WTC11 (cell line): Measurements from ENCODE around the gene PARP14. TPM values are rescaled to one million over a fixed set of nuclear protein-coding genes. Genes with fewer than 3 reads are reported as not detected.
A peak's percentile ranks its signal among the peaks of the same experiment; 100 is the strongest.

Source experiments
- ATAC-seq: fragments of 200-7000 bp; cut with Tn5 transposase; 2 replicates; pipeline ENCODE4 v1.10.0; 2021; ENCODE audit warnings: mild to moderate bottlenecking, moderate library complexity
- Bru-seq: library from RNA; stranded (reverse); fragments of 400-500 nt; gene quantifications from one replicate; lab custom pipeline; 2021; lab: Mats Ljungman, UMichigan
- CTCF ChIA-PET: fragments of 300-600 bp; sonication (Branson Sonifier 250); formaldehyde crosslinking; loops from one replicate; lab custom pipeline; 2021; ENCODE audit warnings: antibody characterized with exemption; lab: Charles Lee
- POLR2A ChIA-PET: fragments of 350-600 bp; sonication (Branson Sonifier 250); formaldehyde crosslinking; loops from one replicate; lab custom pipeline; 2021; ENCODE audit warnings: antibody characterized with exemption; lab: Charles Lee
- DNase-seq: peaks from one replicate; pipeline ENCODE4 v3.0.0; 2021; ENCODE audit warnings: low spot score
- H3K27ac Mint-ChIP-seq: 2 replicates; pipeline ENCODE4 v1.8.0; 2021; ENCODE audit warnings: mixed read lengths
- H3K27me3 Mint-ChIP-seq: 2 replicates; pipeline ENCODE4 v1.8.0; 2021; ENCODE audit warnings: low read depth, mild to moderate bottlenecking, moderate library complexity, mixed read lengths
- H3K36me3 Mint-ChIP-seq: 2 replicates; pipeline ENCODE4 v1.8.0; 2021; ENCODE audit warnings: mixed read lengths
- H3K4me1 Mint-ChIP-seq: 2 replicates; pipeline ENCODE4 v1.8.0; 2022; ENCODE audit warnings: mixed read lengths
- H3K4me3 Mint-ChIP-seq: 2 replicates; pipeline ENCODE4 v1.8.0; 2021; ENCODE audit warnings: mild to moderate bottlenecking, moderate library complexity, mixed read lengths
- H3K9me3 Mint-ChIP-seq: 2 replicates; pipeline ENCODE4 v1.8.0; 2021; ENCODE audit warnings: mixed read lengths
- NFATC4 ChIP-seq: fragments of 250-450 bp; sonication (Bioruptor Pico); IDR thresholded peaks from 2 replicates; pipeline ENCODE4 v1.9.0; 2021; ENCODE audit warnings: mild to moderate bottlenecking
- RELA ChIP-seq: sonication (generic); formaldehyde crosslinking; IDR thresholded peaks from 2 replicates; pipeline ENCODE4 v1.8.1; 2022; ENCODE audit warnings: missing genetic modification reagents, mild to moderate bottlenecking, borderline replicate concordance
- TEAD4 ChIP-seq: sonication (generic); formaldehyde crosslinking; IDR thresholded peaks from 2 replicates; pipeline ENCODE4 v1.8.0; 2022; ENCODE audit warnings: mild to moderate bottlenecking, missing genetic modification reagents
- ZNF138 ChIP-seq: sonication (generic); formaldehyde crosslinking; conservative IDR thresholded peaks from 2 replicates; pipeline ENCODE4 v1.8.1; 2022; ENCODE audit warnings: mild to moderate bottlenecking, moderate library complexity, missing genetic modification reagents
- long read RNA-seq, 3 experiments: library from RNA in 1 of 3; library from capped mRNA in 1 of 3; library from polyadenylated mRNA in 1 of 3; unstranded in 2 of 3; stranded (forward) in 1 of 3; transcript quantifications; one replicate each; pipeline ENCODE4 v2.0.0, GENCODE V29; 2021
- total RNA-seq: library from RNA; stranded (reverse); gene quantifications from 3 replicates; pipeline ENCODE4 v1.2.3, GENCODE V29; 2021
- TF ChIP-seq, protein P1 (sequence below): sonication (generic); formaldehyde crosslinking; IDR thresholded peaks from 2 replicates; pipeline ENCODE4 v1.8.0; 2022; ENCODE audit warnings: missing genetic modification reagents
- TF ChIP-seq, protein P2 (sequence below): sonication (generic); formaldehyde crosslinking; IDR thresholded peaks from 2 replicates; pipeline ENCODE4 v1.8.1; 2022; ENCODE audit warnings: low read depth, mild to moderate bottlenecking, moderate library complexity, missing genetic modification reagents, borderline replicate concordance
- TF ChIP-seq, protein P3 (sequence below): sonication (generic); formaldehyde crosslinking; IDR thresholded peaks from 2 replicates; pipeline ENCODE4 v1.8.1; 2022; ENCODE audit warnings: missing genetic modification reagents, borderline replicate concordance
- TF ChIP-seq, protein P4 (sequence below): sonication (generic); formaldehyde crosslinking; IDR thresholded peaks from 2 replicates; pipeline ENCODE4 v1.8.1; 2022; ENCODE audit warnings: mild to moderate bottlenecking, moderate library complexity, missing genetic modification reagents

Gene PARP14, protein sequence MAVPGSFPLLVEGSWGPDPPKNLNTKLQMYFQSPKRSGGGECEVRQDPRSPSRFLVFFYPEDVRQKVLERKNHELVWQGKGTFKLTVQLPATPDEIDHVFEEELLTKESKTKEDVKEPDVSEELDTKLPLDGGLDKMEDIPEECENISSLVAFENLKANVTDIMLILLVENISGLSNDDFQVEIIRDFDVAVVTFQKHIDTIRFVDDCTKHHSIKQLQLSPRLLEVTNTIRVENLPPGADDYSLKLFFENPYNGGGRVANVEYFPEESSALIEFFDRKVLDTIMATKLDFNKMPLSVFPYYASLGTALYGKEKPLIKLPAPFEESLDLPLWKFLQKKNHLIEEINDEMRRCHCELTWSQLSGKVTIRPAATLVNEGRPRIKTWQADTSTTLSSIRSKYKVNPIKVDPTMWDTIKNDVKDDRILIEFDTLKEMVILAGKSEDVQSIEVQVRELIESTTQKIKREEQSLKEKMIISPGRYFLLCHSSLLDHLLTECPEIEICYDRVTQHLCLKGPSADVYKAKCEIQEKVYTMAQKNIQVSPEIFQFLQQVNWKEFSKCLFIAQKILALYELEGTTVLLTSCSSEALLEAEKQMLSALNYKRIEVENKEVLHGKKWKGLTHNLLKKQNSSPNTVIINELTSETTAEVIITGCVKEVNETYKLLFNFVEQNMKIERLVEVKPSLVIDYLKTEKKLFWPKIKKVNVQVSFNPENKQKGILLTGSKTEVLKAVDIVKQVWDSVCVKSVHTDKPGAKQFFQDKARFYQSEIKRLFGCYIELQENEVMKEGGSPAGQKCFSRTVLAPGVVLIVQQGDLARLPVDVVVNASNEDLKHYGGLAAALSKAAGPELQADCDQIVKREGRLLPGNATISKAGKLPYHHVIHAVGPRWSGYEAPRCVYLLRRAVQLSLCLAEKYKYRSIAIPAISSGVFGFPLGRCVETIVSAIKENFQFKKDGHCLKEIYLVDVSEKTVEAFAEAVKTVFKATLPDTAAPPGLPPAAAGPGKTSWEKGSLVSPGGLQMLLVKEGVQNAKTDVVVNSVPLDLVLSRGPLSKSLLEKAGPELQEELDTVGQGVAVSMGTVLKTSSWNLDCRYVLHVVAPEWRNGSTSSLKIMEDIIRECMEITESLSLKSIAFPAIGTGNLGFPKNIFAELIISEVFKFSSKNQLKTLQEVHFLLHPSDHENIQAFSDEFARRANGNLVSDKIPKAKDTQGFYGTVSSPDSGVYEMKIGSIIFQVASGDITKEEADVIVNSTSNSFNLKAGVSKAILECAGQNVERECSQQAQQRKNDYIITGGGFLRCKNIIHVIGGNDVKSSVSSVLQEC (N-terminal part only)
- total RNA-seq (15.9 to 17.6 TPM (median 16.8 TPM) in 3 replicates), Bru-seq, nascent RNA (percentile 71 among the genes with signal in this experiment)
- long read RNA-seq, experiment 1, full-length matches to known transcripts: 21 of 64 reads
- long read RNA-seq, experiment 1, partial matches to known transcripts: 36 of 64 reads
- long read RNA-seq, experiment 1, other reads (novel, unspliced or antisense): 7 of 64 reads
- long read RNA-seq, experiment 2, partial matches to known transcripts: 16 of 25 reads
- long read RNA-seq, experiment 2, other reads (novel, unspliced or antisense): 9 of 25 reads
- long read RNA-seq, experiment 3, partial matches to known transcripts: 1 of 1 reads
- long read RNA-seq, experiment 3, other reads (novel, unspliced or antisense): 0 of 1 reads

DNA sequence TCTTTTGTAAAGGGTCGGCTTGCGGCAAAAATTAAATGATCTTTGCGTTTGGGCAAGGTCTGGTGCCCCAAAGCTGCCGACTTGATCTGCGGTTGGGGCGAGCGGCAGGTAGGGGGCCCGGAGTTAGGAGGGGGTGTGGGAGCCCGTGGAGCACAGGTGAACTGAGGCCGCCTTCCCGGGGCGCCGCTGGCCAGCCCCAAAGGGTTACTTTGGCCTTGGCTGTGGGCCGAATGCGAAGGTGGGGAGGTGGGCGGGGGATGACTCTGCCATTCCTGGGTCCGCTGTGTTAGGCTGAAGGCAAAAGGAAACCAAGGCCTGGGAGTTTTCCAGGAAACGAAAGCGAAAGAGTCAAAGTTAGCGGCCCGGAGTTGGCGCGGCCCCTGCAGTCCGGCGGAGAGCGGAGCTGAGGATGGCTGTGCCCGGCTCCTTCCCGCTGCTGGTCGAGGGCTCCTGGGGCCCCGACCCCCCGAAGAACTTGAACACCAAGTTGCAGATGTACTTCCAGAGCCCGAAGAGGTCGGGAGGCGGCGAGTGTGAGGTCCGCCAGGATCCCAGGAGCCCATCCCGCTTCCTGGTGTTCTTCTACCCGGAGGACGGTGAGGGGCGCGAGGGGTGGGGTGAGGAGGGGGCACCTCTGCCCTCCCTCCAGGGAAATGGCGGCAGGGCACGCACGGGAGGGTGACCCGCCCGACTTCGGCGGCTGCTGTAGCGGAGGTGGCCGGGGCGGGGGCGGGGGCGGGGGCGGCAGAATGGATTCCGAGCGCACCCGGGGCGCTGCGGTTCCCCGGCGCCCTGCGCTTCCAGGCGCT lies at the start of gene PARP14:
Gene PARP14 (plus strand): TSS at position 365 of the 809 bp plus-strand sequence. CDS start 45 bp downstream, at position 410.
- H3K27me3 Mint-ChIP-seq: peaks cover 19% of the 10 kb centered on the region
- CTCF ChIA-PET: interaction anchor here (1.0 to 3.6 kb wide), 9 partner anchors 12 to 296 kb away, joined by 4 to 35 read pairs (median 8); partner anchors contain the start of genes DTX3L, FAM162A, PARP9 and WDR5B
- peak within 1 kb of the TSS; percentile 64 for H3K27ac Mint-ChIP-seq
- ATAC-seq: peak; percentile 69
- H3K4me1 Mint-ChIP-seq: peaks cover 28% of the 10 kb centered on the region
- peaks cover 2% of the 10 kb centered on the region for H3K36me3 Mint-ChIP-seq
- POLR2A ChIA-PET: interaction anchor here (1.5 kb wide), 1 partner anchor 296 kb away, joined by 6 read pairs; the partner anchor contains the start of gene FAM162A
- H3K9me3 Mint-ChIP-seq: peaks cover 3% of the 10 kb centered on the region
- DNase-seq: peak; percentile 66
- peak within 1 kb of the TSS; percentile 83 for H3K4me3 Mint-ChIP-seq
- TF ChIP-seq ZNF138 (CRISPR knock-in tag) (no peak), TEAD4 (CRISPR knock-in tag) (0 out of 2 replicates have a peak, but pooled peaks have one; percentile 30), NFATC4 (CRISPR knock-in tag) (no peak), RELA (no peak)
- TF ChIP-seq, protein P1, sequence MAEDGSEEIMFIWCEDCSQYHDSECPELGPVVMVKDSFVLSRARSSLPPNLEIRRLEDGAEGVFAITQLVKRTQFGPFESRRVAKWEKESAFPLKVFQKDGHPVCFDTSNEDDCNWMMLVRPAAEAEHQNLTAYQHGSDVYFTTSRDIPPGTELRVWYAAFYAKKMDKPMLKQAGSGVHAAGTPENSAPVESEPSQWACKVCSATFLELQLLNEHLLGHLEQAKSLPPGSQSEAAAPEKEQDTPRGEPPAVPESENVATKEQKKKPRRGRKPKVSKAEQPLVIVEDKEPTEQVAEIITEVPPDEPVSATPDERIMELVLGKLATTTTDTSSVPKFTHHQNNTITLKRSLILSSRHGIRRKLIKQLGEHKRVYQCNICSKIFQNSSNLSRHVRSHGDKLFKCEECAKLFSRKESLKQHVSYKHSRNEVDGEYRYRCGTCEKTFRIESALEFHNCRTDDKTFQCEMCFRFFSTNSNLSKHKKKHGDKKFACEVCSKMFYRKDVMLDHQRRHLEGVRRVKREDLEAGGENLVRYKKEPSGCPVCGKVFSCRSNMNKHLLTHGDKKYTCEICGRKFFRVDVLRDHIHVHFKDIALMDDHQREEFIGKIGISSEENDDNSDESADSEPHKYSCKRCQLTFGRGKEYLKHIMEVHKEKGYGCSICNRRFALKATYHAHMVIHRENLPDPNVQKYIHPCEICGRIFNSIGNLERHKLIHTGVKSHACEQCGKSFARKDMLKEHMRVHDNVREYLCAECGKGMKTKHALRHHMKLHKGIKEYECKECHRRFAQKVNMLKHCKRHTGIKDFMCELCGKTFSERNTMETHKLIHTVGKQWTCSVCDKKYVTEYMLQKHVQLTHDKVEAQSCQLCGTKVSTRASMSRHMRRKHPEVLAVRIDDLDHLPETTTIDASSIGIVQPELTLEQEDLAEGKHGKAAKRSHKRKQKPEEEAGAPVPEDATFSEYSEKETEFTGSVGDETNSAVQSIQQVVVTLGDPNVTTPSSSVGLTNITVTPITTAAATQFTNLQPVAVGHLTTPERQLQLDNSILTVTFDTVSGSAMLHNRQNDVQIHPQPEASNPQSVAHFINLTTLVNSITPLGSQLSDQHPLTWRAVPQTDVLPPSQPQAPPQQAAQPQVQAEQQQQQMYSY (CRISPR knock-in tag): peak; percentile 53; the same call in 1 of the 2 replicates
- TF ChIP-seq, protein P2, sequence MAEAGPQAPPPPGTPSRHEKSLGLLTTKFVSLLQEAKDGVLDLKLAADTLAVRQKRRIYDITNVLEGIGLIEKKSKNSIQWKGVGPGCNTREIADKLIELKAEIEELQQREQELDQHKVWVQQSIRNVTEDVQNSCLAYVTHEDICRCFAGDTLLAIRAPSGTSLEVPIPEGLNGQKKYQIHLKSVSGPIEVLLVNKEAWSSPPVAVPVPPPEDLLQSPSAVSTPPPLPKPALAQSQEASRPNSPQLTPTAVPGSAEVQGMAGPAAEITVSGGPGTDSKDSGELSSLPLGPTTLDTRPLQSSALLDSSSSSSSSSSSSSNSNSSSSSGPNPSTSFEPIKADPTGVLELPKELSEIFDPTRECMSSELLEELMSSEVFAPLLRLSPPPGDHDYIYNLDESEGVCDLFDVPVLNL (CRISPR knock-in tag): no peak
- TF ChIP-seq, protein P3, sequence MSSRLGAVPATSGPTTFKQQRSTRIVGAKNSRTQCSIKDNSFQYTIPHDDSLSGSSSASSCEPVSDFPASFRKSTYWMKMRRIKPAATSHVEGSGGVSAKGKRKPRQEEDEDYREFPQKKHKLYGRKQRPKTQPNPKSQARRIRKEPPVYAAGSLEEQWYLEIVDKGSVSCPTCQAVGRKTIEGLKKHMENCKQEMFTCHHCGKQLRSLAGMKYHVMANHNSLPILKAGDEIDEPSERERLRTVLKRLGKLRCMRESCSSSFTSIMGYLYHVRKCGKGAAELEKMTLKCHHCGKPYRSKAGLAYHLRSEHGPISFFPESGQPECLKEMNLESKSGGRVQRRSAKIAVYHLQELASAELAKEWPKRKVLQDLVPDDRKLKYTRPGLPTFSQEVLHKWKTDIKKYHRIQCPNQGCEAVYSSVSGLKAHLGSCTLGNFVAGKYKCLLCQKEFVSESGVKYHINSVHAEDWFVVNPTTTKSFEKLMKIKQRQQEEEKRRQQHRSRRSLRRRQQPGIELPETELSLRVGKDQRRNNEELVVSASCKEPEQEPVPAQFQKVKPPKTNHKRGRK (CRISPR knock-in tag): no peak
- TF ChIP-seq, protein P4, sequence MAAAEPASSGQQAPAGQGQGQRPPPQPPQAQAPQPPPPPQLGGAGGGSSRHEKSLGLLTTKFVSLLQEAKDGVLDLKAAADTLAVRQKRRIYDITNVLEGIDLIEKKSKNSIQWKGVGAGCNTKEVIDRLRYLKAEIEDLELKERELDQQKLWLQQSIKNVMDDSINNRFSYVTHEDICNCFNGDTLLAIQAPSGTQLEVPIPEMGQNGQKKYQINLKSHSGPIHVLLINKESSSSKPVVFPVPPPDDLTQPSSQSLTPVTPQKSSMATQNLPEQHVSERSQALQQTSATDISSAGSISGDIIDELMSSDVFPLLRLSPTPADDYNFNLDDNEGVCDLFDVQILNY: 0 out of 2 replicates have a peak, but pooled peaks have one; percentile 20
